ENCODE results near the gene ERBIN. TPM values are rescaled to one million over a fixed set of nuclear protein-coding genes. Genes with fewer than 3 reads are reported as not detected.

The ERBIN gene
- total and polyA plus RNA-seq, 2 of the 8 experiments (the other 6 are each of a cell fraction or from before 2014, with no cell fraction given), result 7.7 to 33.2 TPM

GRCh38 chr5:65969539-65970393 lies 43.4 kb downstream of the ERBIN start:
- no peak overlapping the region for H2BK12ac ChIP-seq (ENCODE audit: low read depth, low read length)
- no peak overlapping the region for H3K14ac ChIP-seq (ENCODE audit: insufficient read length)
- DNase-seq (ENCODE audit: low read depth in 1 of 2, low spot score in 2 of 2) (no peak), FAIRE-seq (no peak)
- no peak overlapping the region for H3K18ac ChIP-seq (ENCODE audit: extremely low read depth, low read length)
- no peaks in the 10 kb centered on the region for H3K9me3 ChIP-seq (ENCODE audit: insufficient read depth in 2 of 2, low read depth in 1 of 2, low read length in 1 of 2)
- no peak overlapping the region for H3K4me2 ChIP-seq (ENCODE audit: insufficient read depth in 1 of 2, low read depth in 2 of 2, low read length in 2 of 2)
- no peak overlapping the region for H2BK5ac ChIP-seq (ENCODE audit: low read depth, low read length)
- H2BK20ac ChIP-seq (ENCODE audit: low read length), result no peak overlapping the region
- ChIA-PET POLR2A (ENCODE audit: partially characterized antibody) (interaction anchor here (1.0 kb wide), 1 partner anchor 42 kb away, joined by 3 read pairs; no protein-coding TSS in a partner anchor), CTCF (ENCODE audit: partially characterized antibody) (no interaction called here)
- WGBS, 2 experiments (ENCODE audit: extremely low coverage in 1 of 2, insufficient coverage in 1 of 2, insufficient read length in 1 of 2, insufficient replicate concordance in 2 of 2, low coverage in 1 of 2, low lambda C conversion rate in 2 of 2, missing lambda C conversion rate in 1 of 2), result 78% methylated on average over 2 of the region's 2 CpGs; no CpG with 5 or more reads in 1 of the 2 experiments
- H4K8ac ChIP-seq (ENCODE audit: extremely low read depth, insufficient read depth, low read length), result no peak overlapping the region
- TF ChIP-seq JUND (IDR thresholded peaks at IDR 0.05; ENCODE audit: low read length) (no peak), NRF1 (IDR thresholded peaks at IDR 0.05; ENCODE audit: low read depth, low read length) (no peak), POLR2A (IDR thresholded peaks at IDR 0.05; ENCODE audit: control extremely low read depth in 1 of 2, low read depth in 2 of 2, low read length in 2 of 2) (no peak), CHD2 (IDR thresholded peaks at IDR 0.05; ENCODE audit: low read length) (no peak), KDM5A (IDR thresholded peaks at IDR 0.05; ENCODE audit: low read length) (no peak), HDAC6 (IDR thresholded peaks at IDR 0.05; ENCODE audit: low read depth, low read length) (no peak), BCL11A (IDR thresholded peaks at IDR 0.05; ENCODE audit: low read depth in 2 of 2, low read length in 2 of 2) (no peak)
- no peak overlapping the region for H3K9ac ChIP-seq (replicated peaks in 1 of 4; ENCODE audit: extremely low read depth in 1 of 4, low read depth in 3 of 4, low read length in 3 of 4)
- no peak overlapping the region for H3K4ac ChIP-seq (replicated peaks; ENCODE audit: insufficient read length, low read depth, low read length)
- no peaks in the 10 kb centered on the region for H3K4me1 ChIP-seq (replicated peaks in 1 of 4; ENCODE audit: control insufficient read depth in 3 of 4, insufficient read depth in 4 of 4, low read length in 3 of 4)
- no peak overlapping the region for H3K56ac ChIP-seq (replicated peaks; ENCODE audit: insufficient read length, low read depth, low read length)
- H3K36me3 ChIP-seq (ENCODE audit: control insufficient read depth in 2 of 4, insufficient read depth in 4 of 4, low read length in 3 of 4), result peaks cover 0 to 4% (median 0%) of the 10 kb centered on the region in 4 experiments; a peak in 1 of 8 replicates
- H2BK15ac ChIP-seq (ENCODE audit: low read length), result no peak overlapping the region
- no peak overlapping the region for H2BK120ac ChIP-seq (replicated peaks; ENCODE audit: low read depth, low read length)
- peaks cover 9 to 94% of the 10 kb centered on the region in 2 experiments; a peak in 3 of 4 replicates for H3K79me2 ChIP-seq (ENCODE audit: control insufficient read depth in 1 of 2, insufficient read depth in 2 of 2, low read length in 2 of 2)
- H3K79me1 ChIP-seq (ENCODE audit: low read depth, low read length), result no peaks in the 10 kb centered on the region; the same call in 1 of the 2 replicates
- H3K27me3 ChIP-seq (replicated peaks in 1 of 4; ENCODE audit: control insufficient read depth in 3 of 4, extremely low read depth in 1 of 4, insufficient read depth in 3 of 4, low read length in 3 of 4), result no peaks in the 10 kb centered on the region
- H4K5ac ChIP-seq (ENCODE audit: insufficient read length, low read depth, low read length), result no peak overlapping the region
- H3K23ac ChIP-seq (ENCODE audit: insufficient read length), result no peak overlapping the region
- no peak overlapping the region for H3K27ac ChIP-seq (ENCODE audit: low read depth, low read length)
- no peak overlapping the region for H2AFZ ChIP-seq (ENCODE audit: low read length)
- no peak overlapping the region for H3K4me3 ChIP-seq (ENCODE audit: extremely low read depth in 1 of 4, insufficient read depth in 2 of 4, low read depth in 3 of 4, low read length in 4 of 4)
- no peak overlapping the region for H4K91ac ChIP-seq (replicated peaks; ENCODE audit: insufficient read length, low read length)
- peaks cover 2 to 6% of the 10 kb centered on the region in 2 experiments for H4K20me1 ChIP-seq (replicated peaks in 1 of 2; ENCODE audit: control insufficient read depth in 1 of 2, insufficient read depth in 2 of 2, low read length in 2 of 2)
- H2AK5ac ChIP-seq (ENCODE audit: low read depth, low read length), result no peak overlapping the region
- H3K23me2 ChIP-seq (ENCODE audit: low read depth, low read length), result no peaks in the 10 kb centered on the region
